ENCODE measurements around the gene CACNB4.

DNA sequence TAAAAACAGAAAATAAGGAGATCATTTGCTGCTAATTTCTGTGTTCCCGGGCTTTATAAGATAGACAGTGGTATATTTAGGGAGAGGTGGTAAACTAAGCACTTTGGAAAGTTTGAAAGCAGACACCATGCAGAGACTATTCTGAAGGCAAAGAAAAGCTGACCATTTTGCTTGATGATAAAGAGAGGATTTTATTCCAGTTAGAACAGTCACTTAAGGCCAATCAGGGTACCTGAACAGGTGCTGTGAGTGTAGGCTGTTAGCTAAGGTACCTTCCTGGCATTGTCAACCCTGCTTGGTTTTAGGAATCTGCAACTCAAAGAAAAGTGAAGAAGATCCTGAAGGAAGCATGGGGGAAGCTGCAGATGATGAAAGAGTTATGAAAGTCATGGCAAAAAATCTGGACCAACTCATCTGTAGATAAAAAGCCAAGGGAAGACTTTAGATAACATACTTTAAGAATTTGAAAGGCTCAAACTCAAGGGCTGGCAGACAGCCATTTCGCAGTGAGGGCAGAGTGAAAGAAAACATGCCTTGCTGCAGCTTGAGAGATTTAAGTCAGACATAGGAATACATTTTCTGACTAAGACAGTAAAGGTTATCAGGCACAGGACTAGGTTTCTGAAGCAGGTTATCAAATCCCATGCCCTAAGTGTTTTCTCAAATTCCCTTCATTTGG is 190.5 kb downstream of the CACNB4 start:
- TF ChIP-seq, protein P1, sequence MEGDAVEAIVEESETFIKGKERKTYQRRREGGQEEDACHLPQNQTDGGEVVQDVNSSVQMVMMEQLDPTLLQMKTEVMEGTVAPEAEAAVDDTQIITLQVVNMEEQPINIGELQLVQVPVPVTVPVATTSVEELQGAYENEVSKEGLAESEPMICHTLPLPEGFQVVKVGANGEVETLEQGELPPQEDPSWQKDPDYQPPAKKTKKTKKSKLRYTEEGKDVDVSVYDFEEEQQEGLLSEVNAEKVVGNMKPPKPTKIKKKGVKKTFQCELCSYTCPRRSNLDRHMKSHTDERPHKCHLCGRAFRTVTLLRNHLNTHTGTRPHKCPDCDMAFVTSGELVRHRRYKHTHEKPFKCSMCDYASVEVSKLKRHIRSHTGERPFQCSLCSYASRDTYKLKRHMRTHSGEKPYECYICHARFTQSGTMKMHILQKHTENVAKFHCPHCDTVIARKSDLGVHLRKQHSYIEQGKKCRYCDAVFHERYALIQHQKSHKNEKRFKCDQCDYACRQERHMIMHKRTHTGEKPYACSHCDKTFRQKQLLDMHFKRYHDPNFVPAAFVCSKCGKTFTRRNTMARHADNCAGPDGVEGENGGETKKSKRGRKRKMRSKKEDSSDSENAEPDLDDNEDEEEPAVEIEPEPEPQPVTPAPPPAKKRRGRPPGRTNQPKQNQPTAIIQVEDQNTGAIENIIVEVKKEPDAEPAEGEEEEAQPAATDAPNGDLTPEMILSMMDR (IDR thresholded peaks at IDR 0.05): no peak
- TF ChIP-seq POLR2A (IDR thresholded peaks at IDR 0.05): no peak

Data from breast epithelium (tissue), 3 donors.